GM12878 (cell line): ENCODE results near the gene WDR74. TPM values are rescaled to one million over a fixed set of nuclear protein-coding genes. Genes with fewer than 3 reads are reported as not detected.

Experiments
- MAX ChIP-seq: IDR thresholded peaks from 2 replicates; pipeline ENCODE4 v1.6.1; 2012; ENCODE audit warnings: low read depth, low read length, improper control_type of control experiment
- NFYA ChIP-seq: IDR thresholded peaks from 2 replicates; pipeline ENCODE4 v1.6.1; 2011; ENCODE audit warnings: low read depth, mild to moderate bottlenecking, low read length, improper control_type of control experiment, borderline replicate concordance
- NFYB ChIP-seq: IDR thresholded peaks from 2 replicates; pipeline ENCODE4 v1.6.1; 2011; ENCODE audit warnings: low read depth, mild to moderate bottlenecking, low read length, improper control_type of control experiment, moderate library complexity; ENCODE audit not compliant: insufficient read depth
- NR2F1 ChIP-seq: fragments of 450-650 bp; conservative IDR thresholded peaks from 2 replicates; pipeline ENCODE4 v1.6.1; 2017; ENCODE audit warnings: mild to moderate bottlenecking
- PML ChIP-seq: IDR thresholded peaks from 2 replicates; pipeline ENCODE4 v1.6.1; 2012; ENCODE audit warnings: low read length, inconsistent platforms
- RBBP5 ChIP-seq: fragments of 200-600 bp; sonication (generic); conservative IDR thresholded peaks from 2 replicates; pipeline ENCODE4 v1.6.1; 2016
- RUNX3 ChIP-seq: IDR thresholded peaks from 2 replicates; pipeline ENCODE4 v1.6.1; 2012; ENCODE audit warnings: low read length, inconsistent platforms
- SRF ChIP-seq, 2 experiments: IDR thresholded peaks; 2 replicates each; pipeline ENCODE4 v1.6.1; 2011; ENCODE audit warnings: low read depth in 2 of 2, low read length in 2 of 2, mild to moderate bottlenecking in 1 of 2, moderate library complexity in 1 of 2
- polyA plus RNA-seq, 11 experiments: library from polyadenylated mRNA; depleted of rRNA in 4 of 11; unstranded in 6 of 11; stranded (reverse) in 5 of 11; fragments of >200 nt; fragmentation: Nextera tagmentation in 4 of 11; fragmentation: Illumina TruSeq in 1 of 11; extraction: Ambion mirVana in 4 of 11; extraction: Trizol in 1 of 11; gene quantifications; 1 replicate in 1 of 11; 2 replicates in 10 of 11; pipeline versions ENCODE4 v1.2.1 to v1.2.3, GENCODE V29; 2011 to 2016; ENCODE audit warnings: inconsistent platforms in 2 of 11, missing spikeins in 2 of 11, low read depth in 1 of 11
- total RNA-seq, 4 experiments: library from RNA; depleted of rRNA in 3 of 4; stranded (reverse); fragments of >200 nt in 3 of 4; fragmentation: Illumina TruSeq in 1 of 4; extraction: Trizol in 1 of 4; gene quantifications; 2 replicates each; pipeline versions ENCODE4 v1.2.1 to v1.2.3, GENCODE V29; 2013 to 2021
- TF ChIP-seq, protein P1 (sequence below): fragments of 450-650 bp; formaldehyde crosslinking; IDR thresholded peaks from 2 replicates; pipeline ENCODE4 v1.5.0; 2022; ENCODE audit warnings: mild to moderate bottlenecking, missing genetic modification characterization
- TF ChIP-seq, protein P2 (sequence below), 3 experiments: IDR thresholded peaks in 2 of 3; conservative IDR thresholded peaks in 1 of 3; 2 replicates each; pipeline ENCODE4 v1.5.1; 2011; ENCODE audit warnings: low read depth in 3 of 3, low read length in 3 of 3, mild to moderate bottlenecking in 3 of 3, control low read depth in 2 of 3, moderate library complexity in 2 of 3, inconsistent platforms in 1 of 3, mixed read lengths in 1 of 3; ENCODE audit not compliant: control insufficient read depth in 2 of 3, insufficient read depth in 1 of 3; ENCODE audit errors: extremely low read depth in 1 of 3
- TF ChIP-seq, protein P3 (sequence below): fragments of 450-650 bp; IDR thresholded peaks from 2 replicates; pipeline ENCODE4 v1.6.1; 2016; ENCODE audit warnings: mild to moderate bottlenecking
- TF ChIP-seq, protein P4 (sequence below): fragments of 450-650 bp; conservative IDR thresholded peaks from 2 replicates; pipeline ENCODE4 v1.6.1; 2017; ENCODE audit warnings: mild to moderate bottlenecking, moderate library complexity
- TF ChIP-seq, protein P5 (sequence below): IDR thresholded peaks from 2 replicates; pipeline ENCODE4 v1.6.1; 2012; ENCODE audit warnings: low read length, inconsistent platforms
- TF ChIP-seq, protein P6 (sequence below): fragments of 450-650 bp; IDR thresholded peaks from 2 replicates; pipeline ENCODE4 v1.6.1; 2017; ENCODE audit warnings: mild to moderate bottlenecking
- TF ChIP-seq, protein P7 (sequence below): IDR thresholded peaks from 2 replicates; pipeline ENCODE4 v1.6.1; 2011; ENCODE audit warnings: low read depth, mild to moderate bottlenecking, low read length, moderate library complexity, borderline replicate concordance; ENCODE audit errors: extremely low read depth

WDR74 gene
- total and polyA plus RNA-seq, 10 of the 15 experiments (the other 5 are each of a cell fraction or from before 2014, with no cell fraction given): 18.2 to 103 (median 60.7) TPM

GRCh38 chr11:62855571-62856332 is 16.4 kb upstream of the WDR74 start (continued):
- TF ChIP-seq, protein P1, sequence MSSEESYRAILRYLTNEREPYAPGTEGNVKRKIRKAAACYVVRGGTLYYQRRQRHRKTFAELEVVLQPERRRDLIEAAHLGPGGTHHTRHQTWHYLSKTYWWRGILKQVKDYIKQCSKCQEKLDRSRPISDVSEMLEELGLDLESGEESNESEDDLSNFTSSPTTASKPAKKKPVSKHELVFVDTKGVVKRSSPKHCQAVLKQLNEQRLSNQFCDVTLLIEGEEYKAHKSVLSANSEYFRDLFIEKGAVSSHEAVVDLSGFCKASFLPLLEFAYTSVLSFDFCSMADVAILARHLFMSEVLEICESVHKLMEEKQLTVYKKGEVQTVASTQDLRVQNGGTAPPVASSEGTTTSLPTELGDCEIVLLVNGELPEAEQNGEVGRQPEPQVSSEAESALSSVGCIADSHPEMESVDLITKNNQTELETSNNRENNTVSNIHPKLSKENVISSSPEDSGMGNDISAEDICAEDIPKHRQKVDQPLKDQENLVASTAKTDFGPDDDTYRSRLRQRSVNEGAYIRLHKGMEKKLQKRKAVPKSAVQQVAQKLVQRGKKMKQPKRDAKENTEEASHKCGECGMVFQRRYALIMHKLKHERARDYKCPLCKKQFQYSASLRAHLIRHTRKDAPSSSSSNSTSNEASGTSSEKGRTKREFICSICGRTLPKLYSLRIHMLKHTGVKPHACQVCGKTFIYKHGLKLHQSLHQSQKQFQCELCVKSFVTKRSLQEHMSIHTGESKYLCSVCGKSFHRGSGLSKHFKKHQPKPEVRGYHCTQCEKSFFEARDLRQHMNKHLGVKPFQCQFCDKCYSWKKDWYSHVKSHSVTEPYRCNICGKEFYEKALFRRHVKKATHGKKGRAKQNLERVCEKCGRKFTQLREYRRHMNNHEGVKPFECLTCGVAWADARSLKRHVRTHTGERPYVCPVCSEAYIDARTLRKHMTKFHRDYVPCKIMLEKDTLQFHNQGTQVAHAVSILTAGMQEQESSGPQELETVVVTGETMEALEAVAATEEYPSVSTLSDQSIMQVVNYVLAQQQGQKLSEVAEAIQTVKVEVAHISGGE (CRISPR knock-in tag): peak; percentile 14; the same call in 1 of the 2 replicates
- TF ChIP-seq, protein P2, sequence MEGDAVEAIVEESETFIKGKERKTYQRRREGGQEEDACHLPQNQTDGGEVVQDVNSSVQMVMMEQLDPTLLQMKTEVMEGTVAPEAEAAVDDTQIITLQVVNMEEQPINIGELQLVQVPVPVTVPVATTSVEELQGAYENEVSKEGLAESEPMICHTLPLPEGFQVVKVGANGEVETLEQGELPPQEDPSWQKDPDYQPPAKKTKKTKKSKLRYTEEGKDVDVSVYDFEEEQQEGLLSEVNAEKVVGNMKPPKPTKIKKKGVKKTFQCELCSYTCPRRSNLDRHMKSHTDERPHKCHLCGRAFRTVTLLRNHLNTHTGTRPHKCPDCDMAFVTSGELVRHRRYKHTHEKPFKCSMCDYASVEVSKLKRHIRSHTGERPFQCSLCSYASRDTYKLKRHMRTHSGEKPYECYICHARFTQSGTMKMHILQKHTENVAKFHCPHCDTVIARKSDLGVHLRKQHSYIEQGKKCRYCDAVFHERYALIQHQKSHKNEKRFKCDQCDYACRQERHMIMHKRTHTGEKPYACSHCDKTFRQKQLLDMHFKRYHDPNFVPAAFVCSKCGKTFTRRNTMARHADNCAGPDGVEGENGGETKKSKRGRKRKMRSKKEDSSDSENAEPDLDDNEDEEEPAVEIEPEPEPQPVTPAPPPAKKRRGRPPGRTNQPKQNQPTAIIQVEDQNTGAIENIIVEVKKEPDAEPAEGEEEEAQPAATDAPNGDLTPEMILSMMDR (IDR thresholded peaks at IDR 0.05 in 2 of 3, conservative IDR thresholded peaks at IDR 0.05 in 1 of 3; ENCODE audit: control insufficient read depth in 2 of 3, extremely low read depth in 1 of 3, insufficient read depth in 1 of 3, low read depth in 3 of 3, low read length in 3 of 3): no peak
- TF ChIP-seq RUNX3 (peak; percentile 95), MAX (peak; percentile 92; the same call in 1 of the 2 replicates), PML (peak; percentile 100), RBBP5 (no peak), NFYB (0 out of 2 replicates have a peak, but pooled peaks have one; percentile 36), SRF (IDR thresholded peaks at IDR 0.05; ENCODE audit: low read depth in 2 of 2, low read length in 2 of 2) (no peak), NR2F1 (peak; percentile 58; the same call in 1 of the 2 replicates), NFYA (no peak)
- TF ChIP-seq, protein P3, sequence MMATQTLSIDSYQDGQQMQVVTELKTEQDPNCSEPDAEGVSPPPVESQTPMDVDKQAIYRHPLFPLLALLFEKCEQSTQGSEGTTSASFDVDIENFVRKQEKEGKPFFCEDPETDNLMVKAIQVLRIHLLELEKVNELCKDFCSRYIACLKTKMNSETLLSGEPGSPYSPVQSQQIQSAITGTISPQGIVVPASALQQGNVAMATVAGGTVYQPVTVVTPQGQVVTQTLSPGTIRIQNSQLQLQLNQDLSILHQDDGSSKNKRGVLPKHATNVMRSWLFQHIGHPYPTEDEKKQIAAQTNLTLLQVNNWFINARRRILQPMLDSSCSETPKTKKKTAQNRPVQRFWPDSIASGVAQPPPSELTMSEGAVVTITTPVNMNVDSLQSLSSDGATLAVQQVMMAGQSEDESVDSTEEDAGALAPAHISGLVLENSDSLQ: peak; percentile 67; the same call in 1 of the 2 replicates
- TF ChIP-seq, protein P4, sequence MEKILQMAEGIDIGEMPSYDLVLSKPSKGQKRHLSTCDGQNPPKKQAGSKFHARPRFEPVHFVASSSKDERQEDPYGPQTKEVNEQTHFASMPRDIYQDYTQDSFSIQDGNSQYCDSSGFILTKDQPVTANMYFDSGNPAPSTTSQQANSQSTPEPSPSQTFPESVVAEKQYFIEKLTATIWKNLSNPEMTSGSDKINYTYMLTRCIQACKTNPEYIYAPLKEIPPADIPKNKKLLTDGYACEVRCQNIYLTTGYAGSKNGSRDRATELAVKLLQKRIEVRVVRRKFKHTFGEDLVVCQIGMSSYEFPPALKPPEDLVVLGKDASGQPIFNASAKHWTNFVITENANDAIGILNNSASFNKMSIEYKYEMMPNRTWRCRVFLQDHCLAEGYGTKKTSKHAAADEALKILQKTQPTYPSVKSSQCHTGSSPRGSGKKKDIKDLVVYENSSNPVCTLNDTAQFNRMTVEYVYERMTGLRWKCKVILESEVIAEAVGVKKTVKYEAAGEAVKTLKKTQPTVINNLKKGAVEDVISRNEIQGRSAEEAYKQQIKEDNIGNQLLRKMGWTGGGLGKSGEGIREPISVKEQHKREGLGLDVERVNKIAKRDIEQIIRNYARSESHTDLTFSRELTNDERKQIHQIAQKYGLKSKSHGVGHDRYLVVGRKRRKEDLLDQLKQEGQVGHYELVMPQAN: peak; percentile 94
- TF ChIP-seq, protein P5, sequence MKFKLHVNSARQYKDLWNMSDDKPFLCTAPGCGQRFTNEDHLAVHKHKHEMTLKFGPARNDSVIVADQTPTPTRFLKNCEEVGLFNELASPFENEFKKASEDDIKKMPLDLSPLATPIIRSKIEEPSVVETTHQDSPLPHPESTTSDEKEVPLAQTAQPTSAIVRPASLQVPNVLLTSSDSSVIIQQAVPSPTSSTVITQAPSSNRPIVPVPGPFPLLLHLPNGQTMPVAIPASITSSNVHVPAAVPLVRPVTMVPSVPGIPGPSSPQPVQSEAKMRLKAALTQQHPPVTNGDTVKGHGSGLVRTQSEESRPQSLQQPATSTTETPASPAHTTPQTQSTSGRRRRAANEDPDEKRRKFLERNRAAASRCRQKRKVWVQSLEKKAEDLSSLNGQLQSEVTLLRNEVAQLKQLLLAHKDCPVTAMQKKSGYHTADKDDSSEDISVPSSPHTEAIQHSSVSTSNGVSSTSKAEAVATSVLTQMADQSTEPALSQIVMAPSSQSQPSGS: peak; percentile 56
- TF ChIP-seq, protein P6, sequence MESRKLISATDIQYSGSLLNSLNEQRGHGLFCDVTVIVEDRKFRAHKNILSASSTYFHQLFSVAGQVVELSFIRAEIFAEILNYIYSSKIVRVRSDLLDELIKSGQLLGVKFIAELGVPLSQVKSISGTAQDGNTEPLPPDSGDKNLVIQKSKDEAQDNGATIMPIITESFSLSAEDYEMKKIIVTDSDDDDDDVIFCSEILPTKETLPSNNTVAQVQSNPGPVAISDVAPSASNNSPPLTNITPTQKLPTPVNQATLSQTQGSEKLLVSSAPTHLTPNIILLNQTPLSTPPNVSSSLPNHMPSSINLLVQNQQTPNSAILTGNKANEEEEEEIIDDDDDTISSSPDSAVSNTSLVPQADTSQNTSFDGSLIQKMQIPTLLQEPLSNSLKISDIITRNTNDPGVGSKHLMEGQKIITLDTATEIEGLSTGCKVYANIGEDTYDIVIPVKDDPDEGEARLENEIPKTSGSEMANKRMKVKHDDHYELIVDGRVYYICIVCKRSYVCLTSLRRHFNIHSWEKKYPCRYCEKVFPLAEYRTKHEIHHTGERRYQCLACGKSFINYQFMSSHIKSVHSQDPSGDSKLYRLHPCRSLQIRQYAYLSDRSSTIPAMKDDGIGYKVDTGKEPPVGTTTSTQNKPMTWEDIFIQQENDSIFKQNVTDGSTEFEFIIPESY: no peak
- TF ChIP-seq, protein P7, sequence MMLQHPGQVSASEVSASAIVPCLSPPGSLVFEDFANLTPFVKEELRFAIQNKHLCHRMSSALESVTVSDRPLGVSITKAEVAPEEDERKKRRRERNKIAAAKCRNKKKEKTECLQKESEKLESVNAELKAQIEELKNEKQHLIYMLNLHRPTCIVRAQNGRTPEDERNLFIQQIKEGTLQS: no peak
